ENCODE results near the gene WIPF3. TPM values are rescaled to one million over a fixed set of nuclear protein-coding genes. Genes with fewer than 3 reads are reported as not detected.

The WIPF3 gene
- total and polyA plus RNA-seq, 12 donors, result 1.1 to 15.4 (median 6.9) TPM

DNA sequence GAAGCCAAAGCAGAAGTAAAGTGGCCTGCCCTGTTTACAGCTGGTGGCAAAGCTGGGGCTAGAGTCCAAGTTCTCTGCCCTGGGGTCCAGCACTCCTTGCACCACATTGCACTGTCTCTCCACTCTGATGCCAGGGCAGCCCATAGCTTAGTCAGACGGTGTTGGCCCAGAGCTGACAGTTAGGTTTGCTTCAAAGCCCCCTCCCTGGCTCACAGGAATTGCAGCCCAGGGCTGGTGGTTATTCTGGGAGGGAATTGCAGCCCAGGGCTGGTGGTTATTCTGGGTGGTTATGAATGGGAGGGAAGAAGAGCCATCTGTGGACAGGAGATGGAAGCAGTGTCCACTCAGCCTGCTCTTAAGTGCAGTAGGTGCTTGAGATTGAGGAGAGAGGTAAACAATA, 94.4 kb downstream of the WIPF3 start:
- Histone ChIP-seq H3K4me1 (no peaks in the 10 kb centered on the region), H3K27ac (no peak overlapping the region), H3K36me3 (peaks cover 0 to 19% (median 0%) of the 10 kb centered on the region in 9 donors), H3K27me3 (no peaks in the 10 kb centered on the region), H3K4me3 (no peak overlapping the region), H3K9me3 (peaks cover 0 to 20% (median 4%) of the 10 kb centered on the region in 11 donors)
- 50 to 70% methylated on average over 1 of the region's 1 CpG for WGBS, 2 donors
- no peak for DNase-seq
- intact Hi-C loops (cut with DNase I), result loop anchor here in 1 of 10 donors (5.0 kb wide), 1 partner anchor 1102 kb away; no protein-coding TSS in a partner anchor
- peak in 2 of 8 donors; percentile 30 to 49 for ATAC-seq
- TF ChIP-seq CTCF (IDR thresholded peaks at IDR 0.05), result no peak

DNA sequence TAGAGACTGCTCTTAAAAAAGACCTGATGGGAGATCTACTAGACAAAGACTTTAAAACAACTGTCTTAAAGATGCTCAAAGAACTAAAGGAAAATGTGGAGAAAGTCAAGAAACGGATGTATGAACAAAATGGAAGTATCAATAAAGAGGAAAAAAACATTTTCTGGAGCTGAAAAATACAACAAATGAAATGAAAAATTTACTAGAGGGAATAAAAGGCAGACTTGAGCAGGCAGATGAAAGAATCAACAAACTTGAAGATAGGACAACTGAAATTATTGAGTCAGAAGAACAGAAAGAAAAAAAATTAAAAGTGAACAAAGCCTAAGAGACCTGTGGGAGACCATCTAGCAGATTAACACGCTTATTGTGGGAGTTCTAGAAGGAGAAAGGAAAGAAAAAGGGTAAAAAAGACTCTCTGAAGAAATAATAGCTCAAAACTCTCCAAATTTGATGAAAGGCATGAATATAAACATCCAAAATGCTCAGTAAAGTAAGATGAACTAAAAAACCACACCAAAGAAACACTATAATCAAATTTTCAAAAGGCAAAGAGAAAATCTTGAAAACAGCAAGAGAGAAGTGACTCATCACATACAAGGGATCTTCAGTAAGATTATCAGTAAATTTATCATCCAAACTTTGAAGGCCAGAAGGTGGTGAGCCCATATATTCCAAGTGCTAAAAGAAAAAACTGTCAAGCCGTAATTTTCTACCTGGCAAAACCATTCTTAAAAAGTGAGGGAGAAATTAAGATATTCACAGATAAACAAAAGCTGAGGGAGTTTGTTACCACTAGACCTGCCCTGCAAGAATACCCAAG, 100.1 kb downstream of the WIPF3 start:
- Histone ChIP-seq H3K9me3 (peaks cover 0 to 36% (median 15%) of the 10 kb centered on the region in 11 donors), H3K4me3 (no peak overlapping the region), H3K36me3 (peaks cover 0 to 37% (median 8%) of the 10 kb centered on the region in 9 donors), H3K27me3 (no peaks in the 10 kb centered on the region), H3K27ac (no peak overlapping the region), H3K4me1 (no peaks in the 10 kb centered on the region)
- ATAC-seq, result no peak
- WGBS, 2 donors, result 89 to 93% methylated on average over 3 of the region's 3 CpGs
- intact Hi-C loops (cut with DNase I), result no loop called here
- no peak for DNase-seq
- no peak for TF ChIP-seq CTCF (IDR thresholded peaks at IDR 0.05)

- Histone ChIP-seq H3K36me3 (peaks cover 0 to 9% (median 0%) of the 10 kb centered on the region in 9 donors), H3K4me3 (no peak overlapping the region), H3K27me3 (no peaks in the 10 kb centered on the region), H3K9me3 (no peaks in the 10 kb centered on the region), H3K27ac (no peak overlapping the region), H3K4me1 (peaks cover 0 to 12% (median 7%) of the 10 kb centered on the region in 9 donors)
- WGBS, 2 donors, result 87 to 94% methylated on average over 4 of the region's 4 CpGs
- DNase-seq, result no peak
- ATAC-seq, result no peak
- TF ChIP-seq CTCF (IDR thresholded peaks at IDR 0.05), result no peak
- intact Hi-C loops (cut with DNase I), result no loop called here
Measured at GRCh38 chr7:29914180-29914579, 107.9 kb downstream of the WIPF3 start.

DNA sequence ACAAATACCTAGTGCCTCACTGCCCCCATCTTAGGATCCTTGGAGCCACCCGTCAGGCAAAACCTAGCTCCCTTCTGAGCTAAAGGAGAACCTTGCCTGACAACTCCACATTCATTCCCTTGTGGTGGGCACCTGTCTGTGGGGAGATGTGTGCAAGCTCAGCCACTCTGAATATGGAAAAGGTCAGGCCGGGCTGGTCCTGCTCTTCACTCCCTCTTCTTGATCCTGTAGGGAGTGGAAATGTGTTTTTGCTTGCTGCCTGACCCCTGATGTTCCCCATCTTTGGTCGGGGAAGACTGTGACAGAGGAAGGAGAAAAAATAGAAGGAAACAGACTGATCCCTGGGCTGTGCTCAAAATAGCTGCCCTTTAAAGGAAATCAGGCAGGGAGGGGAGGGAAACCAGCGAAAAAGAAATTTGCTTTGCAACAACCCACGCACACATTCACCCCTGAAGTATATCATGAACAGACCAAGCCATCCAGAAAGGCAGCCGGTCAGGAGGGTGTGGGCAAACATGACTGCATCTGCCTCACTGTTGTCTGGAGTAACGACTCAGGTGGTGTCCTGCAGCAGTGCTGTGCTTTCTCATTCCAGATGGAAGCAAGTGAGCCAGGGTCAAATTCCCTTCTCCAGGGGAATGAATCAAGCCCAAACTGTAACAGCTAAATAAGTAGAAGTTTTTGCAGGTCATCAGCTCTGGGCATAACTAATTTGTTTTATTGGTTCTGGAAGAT, 109.3 kb downstream of the WIPF3 start:
- H3K27ac ChIP-seq, result no peak overlapping the region
- peaks cover 0 to 20% (median 0%) of the 10 kb centered on the region in 9 donors for H3K36me3 ChIP-seq
- H3K4me1 ChIP-seq, result peaks cover 0 to 12% (median 7%) of the 10 kb centered on the region in 9 donors
- no peak for TF ChIP-seq CTCF (IDR thresholded peaks at IDR 0.05)
- ATAC-seq (peak in 2 of 8 donors; percentile 19 to 49), DNase-seq (no peak)
- H3K4me3 ChIP-seq, result no peak overlapping the region
- WGBS, 2 donors, result 50 to 55% methylated on average over 7 of the region's 7 CpGs
- H3K9me3 ChIP-seq, result no peaks in the 10 kb centered on the region
- no peaks in the 10 kb centered on the region for H3K27me3 ChIP-seq
- intact Hi-C loops (cut with DNase I), result loop anchor here in 2 of 10 donors (5.0 kb wide), 2 partner anchors 163 to 278 kb away; no protein-coding TSS in a partner anchor

Data from heart right ventricle (tissue), 16 donors.